HG02840 (cell line): ENCODE measurements around the gene PVALEF.

Experiments used
- ATAC-seq: cut with Tn5 transposase; IDR thresholded peaks from one replicate; pipeline ENCODE4 v1.9.1; 2021; ENCODE audit warnings: mild to moderate bottlenecking, moderate library complexity, moderate number of reproducible peaks; ENCODE audit not compliant: unreplicated experiment, low FRiP score

Gene PVALEF

DNA sequence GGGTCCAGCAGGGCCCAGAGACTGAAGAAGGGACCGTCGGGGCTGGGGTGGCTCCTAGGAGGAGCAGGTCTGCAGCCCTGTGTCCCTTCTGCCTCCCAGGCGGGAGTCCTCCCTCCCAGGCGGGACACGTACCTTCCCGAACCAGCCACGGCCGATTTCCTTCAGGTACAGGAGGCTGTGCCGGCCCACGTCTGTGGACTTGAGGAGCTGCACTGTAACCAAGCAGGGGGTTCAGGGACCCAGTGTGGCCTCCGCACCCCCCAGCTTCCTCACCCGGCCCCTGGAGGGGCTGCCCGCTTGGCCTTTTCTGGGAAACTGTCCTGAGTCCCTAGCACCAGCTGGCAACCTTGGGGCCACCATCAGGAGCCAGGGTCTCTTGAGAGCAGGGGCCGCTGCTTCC lies 37.0 kb upstream of the PVALEF start:
- no peak for ATAC-seq

DNA sequence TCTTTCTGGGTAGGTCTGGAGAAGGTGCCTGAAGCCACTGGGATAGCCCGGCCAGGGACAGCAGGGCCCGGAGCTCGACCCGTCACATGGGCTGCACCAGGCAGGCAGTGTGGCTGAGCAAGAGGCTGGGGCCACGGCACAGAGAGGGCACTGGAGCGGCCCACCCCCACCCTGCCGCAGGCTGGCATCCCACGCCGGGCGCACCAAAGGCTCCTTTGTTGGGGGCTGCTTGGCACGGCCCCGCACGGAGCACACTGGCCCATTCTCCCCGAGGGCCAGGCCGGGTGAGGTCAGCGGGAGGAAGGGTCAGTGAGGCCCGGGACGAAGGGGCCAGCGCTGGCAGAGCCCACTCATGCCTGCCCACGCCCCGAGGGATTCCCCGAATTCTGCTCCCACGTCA lies 36.5 kb upstream of the PVALEF start:
- no peak for ATAC-seq

- no peak for ATAC-seq
Measured at GRCh38 chr17:81129289-81129688, 36.0 kb upstream of the PVALEF start.

DNA sequence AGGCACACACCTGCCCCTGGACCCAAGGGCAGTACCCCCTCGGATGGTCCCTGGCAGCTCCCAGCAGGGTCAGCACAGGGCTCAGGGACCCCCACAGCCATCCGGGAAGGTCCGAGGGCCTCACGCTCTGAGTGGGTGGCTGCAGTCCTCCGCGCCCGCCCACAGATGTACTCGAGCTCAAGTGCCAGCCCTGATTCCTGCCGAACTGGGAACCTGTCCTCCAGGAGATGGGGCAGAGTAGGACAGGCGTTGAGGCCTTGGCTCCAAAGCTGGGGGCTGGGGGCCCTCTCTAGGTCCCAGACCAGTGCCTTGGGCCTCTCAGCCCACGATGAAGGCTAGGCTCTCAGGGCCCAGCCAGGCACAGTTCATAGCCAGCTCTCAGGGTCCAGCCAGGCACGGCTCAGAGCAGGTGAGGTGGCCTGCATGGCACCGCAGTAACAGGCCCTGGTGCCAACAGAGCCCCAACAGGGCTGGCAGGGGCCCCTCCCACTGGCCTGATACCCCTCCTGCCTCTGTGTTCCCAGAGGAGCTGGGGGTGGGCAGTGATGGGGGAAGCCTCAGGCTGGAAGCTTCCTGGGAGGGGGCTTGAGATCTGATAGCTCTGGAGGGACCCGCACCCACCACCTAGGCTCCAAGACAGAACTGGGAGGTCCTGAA lies 35.5 kb upstream of the PVALEF start:
- no peak for ATAC-seq

DNA sequence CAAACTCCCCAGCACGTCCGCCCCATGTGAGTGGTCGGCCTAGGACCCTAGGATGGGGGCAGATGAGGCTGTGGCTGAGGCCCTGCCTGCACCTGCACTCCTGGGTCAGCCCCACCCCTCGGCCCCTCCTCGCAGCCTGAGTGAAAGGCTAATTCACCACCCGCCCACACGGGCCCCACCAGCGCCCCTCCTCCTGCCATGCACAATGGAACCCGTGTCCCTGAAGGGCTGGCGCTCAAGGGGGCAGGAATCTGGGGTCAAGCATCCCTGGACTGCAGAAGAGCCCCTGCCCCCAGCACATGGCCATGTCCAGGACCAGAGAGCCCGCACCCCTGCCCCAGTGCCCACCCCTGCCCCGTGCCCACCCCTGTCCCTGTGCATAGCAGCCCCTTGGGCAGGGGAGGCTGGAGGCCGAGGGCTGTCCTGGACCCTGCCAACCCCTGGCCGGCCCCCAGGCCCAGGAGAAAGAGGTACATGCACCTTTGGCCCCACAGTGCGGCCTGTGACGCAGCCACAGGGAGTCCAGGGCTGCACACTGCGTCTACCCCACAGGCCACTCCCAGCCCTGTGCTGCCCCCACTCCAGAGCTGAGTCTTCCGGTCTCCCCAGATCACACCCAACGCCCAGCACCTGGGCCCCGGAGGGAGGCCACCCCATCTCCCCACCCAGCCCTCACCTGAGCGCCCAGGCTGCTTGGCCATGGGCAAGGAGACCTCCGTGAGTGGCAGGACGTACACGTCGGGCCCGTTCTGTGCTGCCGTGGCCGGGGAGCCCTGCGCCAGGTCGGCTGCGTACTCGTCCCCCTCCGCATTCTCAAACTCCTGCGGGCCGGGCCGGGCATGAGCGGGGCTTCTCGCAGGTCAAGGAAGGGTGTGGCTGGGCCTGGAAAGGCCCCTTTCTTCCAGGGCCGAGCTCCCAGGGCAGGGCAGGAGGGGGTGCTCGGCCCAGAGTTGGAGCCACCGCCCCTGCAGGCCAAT lies 34.6 kb upstream of the PVALEF start:
- no peak for ATAC-seq

- no peak for ATAC-seq
Measured at GRCh38 chr17:81131486-81132196, 33.7 kb upstream of the PVALEF start.

DNA sequence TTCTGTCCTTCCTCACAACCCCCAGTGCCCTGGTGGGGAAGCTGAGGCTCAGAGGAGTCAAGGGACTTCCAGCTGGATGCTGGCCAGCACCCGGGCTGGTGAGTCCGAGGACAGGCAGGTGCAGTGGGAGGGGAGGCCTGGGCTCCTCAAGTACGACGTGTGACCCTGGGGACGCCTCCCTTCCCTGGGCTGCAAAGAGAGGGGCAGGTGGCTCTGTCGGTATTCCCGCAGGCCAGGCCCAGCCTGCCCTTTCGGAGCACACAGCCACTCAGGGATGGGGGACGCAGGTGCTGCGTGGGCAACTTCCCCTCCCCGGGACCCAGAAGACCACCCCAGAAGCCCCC lies 33.1 kb upstream of the PVALEF start:
- no peak for ATAC-seq

DNA sequence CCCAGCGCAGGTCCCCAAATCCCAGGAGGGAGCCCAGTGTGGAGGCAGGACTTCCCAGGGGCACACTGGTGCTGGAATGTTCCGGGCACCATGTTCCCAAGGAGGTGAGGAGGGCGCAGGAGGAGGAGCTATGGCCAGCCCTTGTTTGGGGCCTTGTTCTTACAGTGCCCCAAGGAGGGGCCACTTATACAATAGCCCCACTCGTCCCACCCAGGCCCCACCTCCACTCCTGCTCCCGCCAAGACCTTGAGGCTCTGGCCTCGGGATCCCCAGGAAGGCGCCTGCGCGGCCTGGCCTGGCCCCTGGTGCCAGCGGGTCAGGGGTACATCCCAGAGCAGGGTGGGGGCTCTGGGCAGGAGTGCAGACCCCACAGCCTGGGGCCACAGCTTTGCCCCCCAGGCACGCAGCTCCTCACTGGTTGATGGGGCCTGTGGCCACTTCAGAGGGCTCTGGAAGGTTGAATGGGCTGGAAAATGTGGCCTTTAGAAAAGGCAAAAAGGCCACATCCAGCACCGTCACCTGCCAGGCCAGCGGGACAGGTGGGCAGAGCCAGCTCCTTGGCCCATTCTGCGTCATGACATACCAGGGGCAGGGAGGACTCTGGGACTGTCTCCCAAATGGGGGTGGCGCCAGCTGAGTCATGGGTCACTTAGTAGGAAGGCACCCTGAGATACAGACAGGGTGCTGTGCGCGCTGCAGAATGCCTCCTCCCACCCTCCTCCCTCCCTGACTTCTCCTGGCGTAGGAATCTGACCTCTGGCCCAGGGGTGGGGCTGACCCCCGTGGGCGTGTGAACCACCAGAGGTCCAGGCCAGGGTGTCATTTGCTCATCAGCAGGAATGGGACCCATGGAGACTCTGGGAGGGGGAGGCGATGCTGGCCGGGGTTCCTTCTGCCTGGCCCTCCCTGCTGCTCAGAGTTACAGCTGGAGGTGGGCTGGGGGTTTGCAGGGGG lies 32.3 kb upstream of the PVALEF start:
- ATAC-seq, result no peak

GRCh38 chr17:81134064-81134781 lies 31.1 kb upstream of the PVALEF start:
- ATAC-seq, result no peak

GRCh38 chr17:81135505-81136278 lies 29.6 kb upstream of the PVALEF start:
- no peak for ATAC-seq

- ATAC-seq, result no peak
Measured at GRCh38 chr17:81136366-81136765, 28.9 kb upstream of the PVALEF start.

- no peak for ATAC-seq
Measured at GRCh38 chr17:81137248-81137647, 28.1 kb upstream of the PVALEF start.

GRCh38 chr17:81138083-81138482 lies 27.2 kb upstream of the PVALEF start:
- no peak for ATAC-seq

DNA sequence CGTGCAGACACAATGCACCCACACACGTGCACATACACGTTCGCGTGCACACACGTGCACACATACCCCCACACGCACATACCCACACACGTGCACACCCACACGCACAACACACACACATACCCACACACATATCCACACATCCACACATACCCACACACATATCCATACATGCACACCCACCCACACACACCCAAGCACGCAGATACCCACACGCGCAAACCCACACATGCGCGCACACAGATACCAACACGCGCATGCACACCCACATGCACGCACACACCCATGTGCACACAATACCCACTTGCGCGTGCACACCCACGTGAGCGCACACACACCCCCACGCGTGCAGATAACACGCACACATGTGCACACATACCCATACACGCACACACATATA lies 26.8 kb upstream of the PVALEF start:
- ATAC-seq, result no peak

GRCh38 chr17:81139428-81139827 lies 25.9 kb upstream of the PVALEF start:
- no peak for ATAC-seq

- ATAC-seq, result no peak
Measured at GRCh38 chr17:81140018-81140417, 25.3 kb upstream of the PVALEF start.

DNA sequence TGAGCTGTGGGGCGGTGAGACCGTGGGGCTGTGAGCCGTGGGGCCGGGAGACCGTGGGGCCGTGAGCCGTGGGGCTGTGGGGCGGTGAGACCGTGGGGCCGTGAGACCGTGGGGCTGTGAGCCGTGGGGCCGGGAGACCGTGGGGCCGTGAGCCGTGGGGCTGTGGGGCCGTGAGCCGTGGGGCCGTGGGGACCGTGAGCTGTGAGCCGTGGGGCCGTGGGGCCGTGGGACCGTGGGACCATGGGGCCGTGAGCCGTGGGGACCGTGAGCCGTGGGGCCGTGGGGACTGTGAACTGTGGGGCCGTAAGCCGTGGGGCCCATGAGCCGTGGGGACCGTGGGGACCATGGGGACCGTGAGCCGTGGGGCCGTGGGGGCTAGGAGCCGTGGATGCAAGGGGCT lies 24.6 kb upstream of the PVALEF start:
- ATAC-seq, result no peak

DNA sequence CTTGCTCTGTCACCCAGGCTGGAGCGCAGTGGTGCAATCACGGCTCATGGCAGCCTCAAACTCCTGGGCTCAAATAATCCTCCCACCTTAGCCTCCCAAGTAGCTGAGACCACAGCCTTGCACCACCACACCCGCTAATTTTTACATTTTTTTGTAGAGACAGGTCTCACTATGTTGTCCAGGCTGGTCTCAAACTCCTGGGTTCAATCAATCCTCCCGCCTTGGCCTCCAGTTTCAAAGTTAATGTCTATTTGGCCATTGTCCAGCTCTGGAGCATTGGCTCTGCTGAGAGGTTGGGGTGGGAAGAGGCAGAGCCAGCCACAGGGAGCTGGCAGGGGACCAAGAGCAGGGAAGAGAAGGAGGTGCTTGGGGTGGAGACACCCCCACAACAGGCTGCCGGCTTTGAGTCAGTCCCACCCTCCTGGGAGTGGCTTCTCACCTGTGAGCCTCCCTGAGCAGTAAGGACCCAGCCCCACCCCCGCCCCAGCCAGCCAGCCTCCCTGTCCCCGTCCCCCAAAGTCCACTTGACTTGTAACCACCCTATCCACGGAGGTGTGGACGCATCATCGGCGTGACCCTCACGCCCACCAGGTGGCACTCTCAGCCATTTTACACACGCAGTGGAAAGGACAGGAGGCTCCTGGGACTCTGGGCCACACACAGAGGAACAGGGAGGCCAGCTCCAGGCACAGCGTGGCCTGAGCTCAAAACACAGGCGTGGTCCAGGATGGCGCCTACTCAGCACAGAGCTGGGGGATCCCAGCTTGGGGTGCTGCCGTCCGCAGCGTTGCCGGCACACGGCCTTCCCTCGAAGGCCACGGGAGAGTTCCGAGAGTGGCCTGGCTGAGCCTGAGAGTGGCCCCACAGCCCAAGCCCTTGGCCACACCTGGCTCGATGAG lies 22.8 kb upstream of the PVALEF start:
- ATAC-seq, result no peak
